Activated T-cell treated with anti-CD3 and anti-CD28 coated beads, Interleukin-2, amount 50 U/mL, for 4 hours (primary cell): Measurements from ENCODE around the gene IRGC. TPM values are rescaled to one million over a fixed set of nuclear protein-coding genes. Genes with fewer than 3 reads are reported as not detected.

Source experiments
- ATAC-seq, 2 donors: fragments of 200-7000 bp; cut with Tn5 transposase; one replicate each; pipeline ENCODE4 v1.10.0; 2021
- DNase-seq: peaks from one replicate; pipeline ENCODE4 v3.0.0-alpha.2; 2020
- H3K27me3 Mint-ChIP-seq: one replicate; pipeline ENCODE4 v1.8.0; 2021; ENCODE audit warnings: low read depth, mixed read lengths
- H3K36me3 Mint-ChIP-seq: one replicate; pipeline ENCODE4 v1.8.0; 2022; ENCODE audit warnings: mixed read lengths; ENCODE audit not compliant: insufficient read depth
- H3K4me1 Mint-ChIP-seq: one replicate; pipeline ENCODE4 v1.8.0; 2021; ENCODE audit warnings: low read depth, mixed read lengths
- H3K4me3 Mint-ChIP-seq: one replicate; pipeline ENCODE4 v1.8.0; 2021; ENCODE audit warnings: mild to moderate bottlenecking, moderate library complexity, mixed read lengths
- H3K9me3 Mint-ChIP-seq: one replicate; pipeline ENCODE4 v1.8.0; 2021; ENCODE audit warnings: mixed read lengths
- total RNA-seq, 3 donors: library from RNA; stranded (reverse); gene quantifications; one replicate each; pipeline ENCODE4 v1.2.1, GENCODE V29; 2021

IRGC gene
- total RNA-seq, 3 donors from 2014 or later: not detected

- H3K4me1 Mint-ChIP-seq: peaks cover 66% of the 10 kb centered on the region
- H3K9me3 Mint-ChIP-seq: no peaks in the 10 kb centered on the region
- no peaks in the 10 kb centered on the region for H3K27me3 Mint-ChIP-seq
- DNase-seq: no peak
- peak overlapping the region; percentile 67 for H3K4me3 Mint-ChIP-seq
- no peak for ATAC-seq
- H3K36me3 Mint-ChIP-seq: peaks cover 29% of the 10 kb centered on the region
Measured at GRCh38 chr19:43766755-43767043, 50.8 kb downstream of the IRGC start.

- H3K9me3 Mint-ChIP-seq: no peaks in the 10 kb centered on the region
- H3K36me3 Mint-ChIP-seq: peaks cover 29% of the 10 kb centered on the region
- no peaks in the 10 kb centered on the region for H3K27me3 Mint-ChIP-seq
- DNase-seq (no peak), ATAC-seq (no peak)
- H3K4me3 Mint-ChIP-seq: no peak overlapping the region
- peaks cover 64% of the 10 kb centered on the region for H3K4me1 Mint-ChIP-seq
Measured at GRCh38 chr19:43767316-43767715, 51.4 kb downstream of the IRGC start.

DNA sequence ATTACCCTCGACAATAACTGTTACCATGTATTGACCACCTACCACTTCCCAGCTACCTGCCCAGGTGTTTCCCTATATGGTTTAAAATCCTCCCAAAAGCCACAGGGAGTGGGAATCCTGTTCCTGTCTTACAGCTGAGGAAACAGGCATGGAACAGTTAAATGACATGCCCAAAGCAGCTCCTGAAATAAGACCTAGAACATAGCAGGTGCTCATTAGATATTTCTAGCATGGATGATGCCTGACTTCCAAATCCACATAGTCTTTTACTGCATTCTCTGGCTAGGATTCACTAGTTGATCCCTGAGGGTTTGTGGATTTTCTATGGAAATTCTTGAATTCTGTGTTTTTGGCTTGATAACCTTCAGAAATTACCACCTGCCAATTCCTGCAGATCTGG, 51.9 kb downstream of the IRGC start:
- ATAC-seq (no peak), DNase-seq (no peak)
- peaks cover 30% of the 10 kb centered on the region for H3K36me3 Mint-ChIP-seq
- no peaks in the 10 kb centered on the region for H3K27me3 Mint-ChIP-seq
- no peaks in the 10 kb centered on the region for H3K9me3 Mint-ChIP-seq
- H3K4me1 Mint-ChIP-seq: peaks cover 59% of the 10 kb centered on the region
- no peak overlapping the region for H3K4me3 Mint-ChIP-seq

DNA sequence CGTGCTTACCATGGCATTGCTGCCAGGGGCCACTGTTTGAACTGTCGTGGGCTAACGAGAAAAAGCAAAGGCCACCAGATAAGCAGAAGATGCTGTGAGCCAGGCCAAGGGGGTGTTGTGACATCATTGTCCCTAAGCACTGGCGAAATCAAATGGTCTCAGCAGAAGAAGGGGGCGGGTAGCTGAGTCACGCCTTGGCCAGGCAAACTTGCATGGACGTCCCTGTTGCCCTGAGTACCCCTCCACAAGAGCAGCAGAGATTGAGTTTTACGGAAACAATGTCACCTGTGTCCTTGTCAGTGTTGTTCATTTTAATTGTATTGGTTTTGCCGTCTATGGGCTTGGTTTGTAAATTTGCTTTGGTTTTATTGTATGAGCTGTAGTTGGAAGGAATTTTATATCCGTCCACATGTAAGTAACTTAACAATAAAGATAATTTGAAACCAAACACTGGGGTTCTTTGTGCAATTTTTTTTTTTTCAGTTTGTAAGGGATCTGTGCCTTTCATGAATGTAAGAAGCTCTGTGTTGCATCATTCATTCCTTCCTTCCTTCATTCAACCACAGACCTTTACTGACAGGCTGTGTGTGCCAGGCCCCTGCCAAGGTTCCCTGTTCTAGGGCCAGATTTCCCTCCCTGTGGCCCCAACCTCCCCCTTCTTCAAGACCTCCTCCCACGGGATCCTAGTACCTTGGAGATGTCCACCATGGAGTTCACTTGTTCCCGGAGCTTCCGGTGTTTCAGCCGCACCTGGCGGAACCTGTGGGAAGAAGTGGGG, 52.6 kb downstream of the IRGC start:
- H3K4me1 Mint-ChIP-seq: peaks cover 53% of the 10 kb centered on the region
- no peak overlapping the region for H3K4me3 Mint-ChIP-seq

DNA sequence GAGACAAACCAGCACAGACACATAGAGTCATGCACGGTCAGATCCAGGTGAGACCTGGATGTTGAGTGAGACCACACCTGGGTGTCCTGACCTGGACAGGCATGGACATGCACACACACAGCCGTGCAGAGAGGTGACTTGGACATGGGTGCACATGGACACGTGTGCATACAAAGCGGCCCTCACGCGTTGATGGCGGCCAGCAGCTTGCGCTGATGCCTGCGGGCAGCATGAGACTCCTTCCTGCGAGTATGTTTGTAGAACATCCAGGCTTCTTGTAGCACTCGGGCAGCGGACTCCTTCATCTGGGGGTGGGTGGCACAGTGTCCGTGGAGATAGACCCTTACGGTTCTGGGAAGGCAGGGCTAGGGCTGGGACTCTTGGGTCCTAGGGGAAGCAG, 53.4 kb downstream of the IRGC start:
- no peak for DNase-seq
- H3K27me3 Mint-ChIP-seq: no peaks in the 10 kb centered on the region
- H3K9me3 Mint-ChIP-seq: no peaks in the 10 kb centered on the region
- H3K4me3 Mint-ChIP-seq: no peak overlapping the region
- peaks cover 31% of the 10 kb centered on the region for H3K36me3 Mint-ChIP-seq
- H3K4me1 Mint-ChIP-seq: peaks cover 46% of the 10 kb centered on the region
- ATAC-seq: no peak

More for the DNA sequence above, 52.6 kb downstream of the IRGC start:
- peaks cover 33% of the 10 kb centered on the region for H3K36me3 Mint-ChIP-seq
- H3K27me3 Mint-ChIP-seq: no peaks in the 10 kb centered on the region
- ATAC-seq (no peak), DNase-seq (no peak)
- H3K9me3 Mint-ChIP-seq: no peaks in the 10 kb centered on the region

Other genes starting within 250 kb of the IRGC start
- 10 to 100 TPM; 17.0 to 33.7 (median 26.2) TPM for gene PHLDB3, start 211.3 kb upstream of the IRGC start, total RNA-seq
- gene ETHE1, start 188.9 kb upstream of the IRGC start, total RNA-seq: 10 to 100 TPM; 29.3 to 36.8 (median 33.7) TPM
- gene ZNF575, start 182.9 kb upstream of the IRGC start, total RNA-seq: 1 to 10 TPM; 1.6 to 3.0 (median 2.0) TPM
- gene XRCC1, start 140.5 kb upstream of the IRGC start, total RNA-seq: 10 to 100 TPM; 21.0 to 24.2 (median 23.1) TPM
- gene PINLYP, start 140.3 kb upstream of the IRGC start, total RNA-seq: 1 to 10 TPM; 1.3 to 2.5 (median 2.2) TPM
- 10 to 100 TPM; 31.7 to 38.2 (median 33.5) TPM for gene IRGQ, start 119.9 kb upstream of the IRGC start, total RNA-seq
- gene ZNF576, start 119.5 kb upstream of the IRGC start, total RNA-seq: 10 to 100 TPM; 16.6 to 22.3 (median 18.5) TPM
- under 1 TPM; 0.25 to 0.87 (median 0.30) TPM for gene SRRM5, start 104.0 kb upstream of the IRGC start, total RNA-seq
- gene ZNF428, start 96.4 kb upstream of the IRGC start, total RNA-seq: 10 to 100 TPM; 20.6 to 27.6 (median 25.5) TPM
- under 1 TPM; 0.40 to 0.63 (median 0.42) TPM for gene CADM4, start 76.2 kb upstream of the IRGC start, total RNA-seq
- 1 to 10 TPM; 3.3 to 5.2 (median 4.7) TPM for gene PLAUR, start 45.9 kb upstream of the IRGC start, total RNA-seq
- 100 to 1,000 TPM; 102 to 114 (median 109) TPM for gene SMG9, start 38.9 kb downstream of the IRGC start, total RNA-seq
- gene KCNN4, start 64.9 kb downstream of the IRGC start, total RNA-seq: 100 to 1,000 TPM in 1 of 3 donors, 10 to 100 TPM in 2; 90.6 to 123 (median 94.7) TPM
- gene LYPD5, start 86.4 kb downstream of the IRGC start, total RNA-seq: under 1 TPM in 2 of 3 donors, not detected in 1; 0.53 to 0.87 TPM
- gene ZNF283, start 111.2 kb downstream of the IRGC start, total RNA-seq: 1 to 10 TPM; 2.7 to 3.2 (median 3.0) TPM
- under 1 TPM; 0.22 to 0.51 (median 0.34) TPM for gene ZNF404, start 167.9 kb downstream of the IRGC start, total RNA-seq
- gene ZNF45, start 219.2 kb downstream of the IRGC start, total RNA-seq: 1 to 10 TPM; 5.4 to 7.2 (median 5.7) TPM
- under 1 TPM; 0.28 to 0.95 (median 0.63) TPM for gene ZNF221, start 235.2 kb downstream of the IRGC start, total RNA-seq